SK-N-SH treated with all-trans-retinoic acid at 6 μM for 48 hours (cell line): ENCODE results near the gene ITIH1.

ENCODE experiments used
- ATAC-seq: fragments of 200-7000 bp; cut with Tn5 transposase; 3 replicates; pipeline ENCODE4 v1.9.1; 2020; ENCODE audit warnings: mild to moderate bottlenecking, moderate library complexity
- ARNTL ChIP-seq: fragments of 450-650 bp; formaldehyde crosslinking; IDR thresholded peaks from 2 replicates; pipeline ENCODE4 v1.5.0; 2020; ENCODE audit warnings: low read depth, mild to moderate bottlenecking, moderate library complexity, borderline replicate concordance
- BACH2 ChIP-seq: fragments of 250-450 bp; sonication (Bioruptor Pico); IDR thresholded peaks from 2 replicates; pipeline ENCODE4 v1.9.0; 2021; ENCODE audit warnings: mild to moderate bottlenecking, borderline replicate concordance
- CREB5 ChIP-seq: fragments of 250-450 bp; sonication (Bioruptor Pico); IDR thresholded peaks from 2 replicates; pipeline ENCODE4 v1.5.1; 2020; ENCODE audit warnings: low read depth, mild to moderate bottlenecking, moderate library complexity
- ESRRG ChIP-seq: fragments of 250-450 bp; sonication (Bioruptor Pico); IDR thresholded peaks from 2 replicates; pipeline ENCODE4 v1.6.1; 2021; ENCODE audit warnings: mild to moderate bottlenecking
- GLIS3 ChIP-seq: fragments of 250-450 bp; sonication (Bioruptor Pico); IDR thresholded peaks from 2 replicates; pipeline ENCODE4 v1.5.0; 2020; ENCODE audit warnings: mild to moderate bottlenecking, moderate library complexity
- PATZ1 ChIP-seq: fragments of 250-450 bp; sonication (Bioruptor Pico); IDR thresholded peaks from 2 replicates; pipeline ENCODE4 v1.8.0; 2020; ENCODE audit warnings: mild to moderate bottlenecking, moderate library complexity, borderline replicate concordance
- PPARA ChIP-seq: fragments of 250-450 bp; sonication (Bioruptor Pico); IDR thresholded peaks from 2 replicates; pipeline ENCODE4 v1.5.0; 2020; ENCODE audit warnings: mild to moderate bottlenecking, borderline replicate concordance
- SNAI2 ChIP-seq: fragments of 250-450 bp; sonication (Bioruptor Pico); IDR thresholded peaks from 2 replicates; pipeline ENCODE4 v1.5.0; 2020; ENCODE audit warnings: mild to moderate bottlenecking, moderate library complexity
- TCF4 ChIP-seq: fragments of 250-450 bp; sonication (Bioruptor Pico); IDR thresholded peaks from 2 replicates; pipeline ENCODE4 v1.8.0; 2021; ENCODE audit warnings: mild to moderate bottlenecking, moderate library complexity, borderline replicate concordance
- ZC3H10 ChIP-seq: fragments of 250-450 bp; sonication (Bioruptor Pico); IDR thresholded peaks from 2 replicates; pipeline ENCODE4 v1.5.1; 2021; ENCODE audit warnings: mild to moderate bottlenecking, moderate library complexity
- ZFP3 ChIP-seq: fragments of 250-450 bp; sonication (Bioruptor Pico); IDR thresholded peaks from 2 replicates; pipeline ENCODE4 v1.5.0; 2020; ENCODE audit warnings: mild to moderate bottlenecking, moderate library complexity
- ZFP30 ChIP-seq: fragments of 450-650 bp; formaldehyde crosslinking; IDR thresholded peaks from 2 replicates; pipeline ENCODE4 v1.5.0; 2022; ENCODE audit warnings: mild to moderate bottlenecking, moderate library complexity
- ZNF565 ChIP-seq: fragments of 450-650 bp; formaldehyde crosslinking; conservative IDR thresholded peaks from 2 replicates; pipeline ENCODE4 v1.5.0; 2020; ENCODE audit warnings: low read depth, mild to moderate bottlenecking, moderate library complexity
- ZNF70 ChIP-seq: fragments of 450-650 bp; formaldehyde crosslinking; IDR thresholded peaks from 2 replicates; pipeline ENCODE4 v1.5.0; 2020; ENCODE audit warnings: mild to moderate bottlenecking, moderate library complexity
- ZNF8 ChIP-seq: fragments of 450-650 bp; formaldehyde crosslinking; IDR thresholded peaks from 2 replicates; pipeline ENCODE4 v1.5.0; 2020; ENCODE audit warnings: mild to moderate bottlenecking, moderate library complexity
- TF ChIP-seq, protein P1 (sequence below): fragments of 250-450 bp; sonication (Bioruptor Pico); IDR thresholded peaks from 2 replicates; pipeline ENCODE4 v1.5.0; 2020; ENCODE audit warnings: mild to moderate bottlenecking, moderate library complexity
- TF ChIP-seq, protein P2 (sequence below): fragments of 250-450 bp; sonication (Bioruptor Pico); IDR thresholded peaks from 2 replicates; pipeline ENCODE4 v1.8.0; 2021; ENCODE audit warnings: low read depth, mild to moderate bottlenecking, moderate library complexity, borderline replicate concordance
- TF ChIP-seq, protein P3 (sequence below): fragments of 250-450 bp; sonication (Bioruptor Pico); IDR thresholded peaks from 2 replicates; pipeline ENCODE4 v1.5.1; 2021; ENCODE audit warnings: mild to moderate bottlenecking, moderate library complexity

The ITIH1 gene

GRCh38 chr3:52784021-52784621 lies 6.7 kb downstream of the ITIH1 start:
- no peak for TF ChIP-seq GLIS3 (CRISPR knock-in tag)
- no peak for TF ChIP-seq ZNF565 (CRISPR knock-in tag)
- TF ChIP-seq, protein P1, sequence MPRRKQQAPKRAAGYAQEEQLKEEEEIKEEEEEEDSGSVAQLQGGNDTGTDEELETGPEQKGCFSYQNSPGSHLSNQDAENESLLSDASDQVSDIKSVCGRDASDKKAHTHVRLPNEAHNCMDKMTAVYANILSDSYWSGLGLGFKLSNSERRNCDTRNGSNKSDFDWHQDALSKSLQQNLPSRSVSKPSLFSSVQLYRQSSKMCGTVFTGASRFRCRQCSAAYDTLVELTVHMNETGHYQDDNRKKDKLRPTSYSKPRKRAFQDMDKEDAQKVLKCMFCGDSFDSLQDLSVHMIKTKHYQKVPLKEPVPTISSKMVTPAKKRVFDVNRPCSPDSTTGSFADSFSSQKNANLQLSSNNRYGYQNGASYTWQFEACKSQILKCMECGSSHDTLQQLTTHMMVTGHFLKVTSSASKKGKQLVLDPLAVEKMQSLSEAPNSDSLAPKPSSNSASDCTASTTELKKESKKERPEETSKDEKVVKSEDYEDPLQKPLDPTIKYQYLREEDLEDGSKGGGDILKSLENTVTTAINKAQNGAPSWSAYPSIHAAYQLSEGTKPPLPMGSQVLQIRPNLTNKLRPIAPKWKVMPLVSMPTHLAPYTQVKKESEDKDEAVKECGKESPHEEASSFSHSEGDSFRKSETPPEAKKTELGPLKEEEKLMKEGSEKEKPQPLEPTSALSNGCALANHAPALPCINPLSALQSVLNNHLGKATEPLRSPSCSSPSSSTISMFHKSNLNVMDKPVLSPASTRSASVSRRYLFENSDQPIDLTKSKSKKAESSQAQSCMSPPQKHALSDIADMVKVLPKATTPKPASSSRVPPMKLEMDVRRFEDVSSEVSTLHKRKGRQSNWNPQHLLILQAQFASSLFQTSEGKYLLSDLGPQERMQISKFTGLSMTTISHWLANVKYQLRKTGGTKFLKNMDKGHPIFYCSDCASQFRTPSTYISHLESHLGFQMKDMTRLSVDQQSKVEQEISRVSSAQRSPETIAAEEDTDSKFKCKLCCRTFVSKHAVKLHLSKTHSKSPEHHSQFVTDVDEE: no peak
- TF ChIP-seq ZFP30 (CRISPR knock-in tag): no peak
- no peak for TF ChIP-seq ZFP3 (CRISPR knock-in tag)
- TF ChIP-seq ZC3H10 (CRISPR knock-in tag): no peak
- TF ChIP-seq, protein P2, sequence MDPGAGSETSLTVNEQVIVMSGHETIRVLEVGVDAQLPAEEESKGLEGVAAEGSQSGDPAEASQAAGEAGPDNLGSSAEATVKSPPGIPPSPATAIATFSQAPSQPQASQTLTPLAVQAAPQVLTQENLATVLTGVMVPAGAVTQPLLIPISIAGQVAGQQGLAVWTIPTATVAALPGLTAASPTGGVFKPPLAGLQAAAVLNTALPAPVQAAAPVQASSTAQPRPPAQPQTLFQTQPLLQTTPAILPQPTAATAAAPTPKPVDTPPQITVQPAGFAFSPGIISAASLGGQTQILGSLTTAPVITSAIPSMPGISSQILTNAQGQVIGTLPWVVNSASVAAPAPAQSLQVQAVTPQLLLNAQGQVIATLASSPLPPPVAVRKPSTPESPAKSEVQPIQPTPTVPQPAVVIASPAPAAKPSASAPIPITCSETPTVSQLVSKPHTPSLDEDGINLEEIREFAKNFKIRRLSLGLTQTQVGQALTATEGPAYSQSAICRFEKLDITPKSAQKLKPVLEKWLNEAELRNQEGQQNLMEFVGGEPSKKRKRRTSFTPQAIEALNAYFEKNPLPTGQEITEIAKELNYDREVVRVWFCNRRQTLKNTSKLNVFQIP (CRISPR knock-in tag): no peak
- no peak for TF ChIP-seq PPARA (CRISPR knock-in tag)
- TF ChIP-seq SNAI2 (CRISPR knock-in tag): no peak
- no peak for TF ChIP-seq ESRRG (CRISPR knock-in tag)
- no peak for ATAC-seq

DNA sequence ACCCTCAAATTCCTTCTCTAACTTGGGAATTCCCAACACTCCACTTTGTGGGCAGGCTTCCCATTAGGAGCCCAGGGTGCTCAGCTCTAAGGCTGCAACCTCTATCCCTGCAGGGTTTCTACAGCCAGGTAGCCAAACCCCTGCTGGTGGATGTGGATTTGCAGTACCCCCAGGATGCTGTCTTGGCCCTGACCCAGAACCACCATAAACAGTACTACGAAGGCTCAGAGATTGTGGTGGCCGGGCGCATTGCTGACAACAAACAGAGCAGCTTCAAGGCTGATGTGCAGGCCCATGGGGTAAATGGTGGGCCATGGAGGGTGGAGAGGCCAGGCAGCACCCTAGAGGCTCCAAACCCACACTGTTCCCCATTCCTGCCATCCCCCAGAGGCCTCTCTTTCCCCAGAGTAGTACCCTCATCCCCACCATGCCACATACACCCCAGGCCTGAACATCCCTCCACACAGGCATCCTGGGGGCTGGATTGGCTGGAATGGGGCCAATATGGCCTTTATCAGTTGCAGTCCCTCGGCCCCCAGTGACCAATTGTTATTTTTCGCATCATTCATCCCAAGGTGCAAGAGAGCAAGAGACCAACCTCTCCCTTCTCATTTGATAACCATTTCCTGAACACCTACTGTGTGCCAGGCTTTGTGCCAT lies 7.7 kb downstream of the ITIH1 start:
- ATAC-seq: no peak
- TF ChIP-seq PATZ1: no peak
- TF ChIP-seq ZFP3 (CRISPR knock-in tag): no peak
- no peak for TF ChIP-seq ZNF70
- no peak for TF ChIP-seq CREB5 (CRISPR knock-in tag)
- TF ChIP-seq TCF4 (CRISPR knock-in tag): no peak
- TF ChIP-seq SNAI2 (CRISPR knock-in tag): no peak
- TF ChIP-seq ZNF8: no peak
- TF ChIP-seq ARNTL: no peak

GRCh38 chr3:52786330-52787215 lies 9.2 kb downstream of the ITIH1 start:
- ATAC-seq: no peak
- TF ChIP-seq ZNF565 (CRISPR knock-in tag) (no peak), ZFP30 (CRISPR knock-in tag) (no peak), ZNF8 (no peak), PATZ1 (no peak), BACH2 (CRISPR knock-in tag) (no peak), ESRRG (CRISPR knock-in tag) (no peak), PPARA (CRISPR knock-in tag) (no peak), TCF4 (CRISPR knock-in tag) (no peak)
- TF ChIP-seq, protein P3, sequence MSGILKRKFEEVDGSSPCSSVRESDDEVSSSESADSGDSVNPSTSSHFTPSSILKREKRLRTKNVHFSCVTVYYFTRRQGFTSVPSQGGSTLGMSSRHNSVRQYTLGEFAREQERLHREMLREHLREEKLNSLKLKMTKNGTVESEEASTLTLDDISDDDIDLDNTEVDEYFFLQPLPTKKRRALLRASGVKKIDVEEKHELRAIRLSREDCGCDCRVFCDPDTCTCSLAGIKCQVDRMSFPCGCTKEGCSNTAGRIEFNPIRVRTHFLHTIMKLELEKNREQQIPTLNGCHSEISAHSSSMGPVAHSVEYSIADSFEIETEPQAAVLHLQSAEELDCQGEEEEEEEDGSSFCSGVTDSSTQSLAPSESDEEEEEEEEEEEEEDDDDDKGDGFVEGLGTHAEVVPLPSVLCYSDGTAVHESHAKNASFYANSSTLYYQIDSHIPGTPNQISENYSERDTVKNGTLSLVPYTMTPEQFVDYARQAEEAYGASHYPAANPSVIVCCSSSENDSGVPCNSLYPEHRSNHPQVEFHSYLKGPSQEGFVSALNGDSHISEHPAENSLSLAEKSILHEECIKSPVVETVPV: no peak
- TF ChIP-seq, protein P1: no peak
- TF ChIP-seq, protein P2 (CRISPR knock-in tag): no peak
